Neural cell (in vitro differentiated cells): ENCODE measurements around the gene PRIM1. TPM values are rescaled to one million over a fixed set of nuclear protein-coding genes. Genes with fewer than 3 reads are reported as not detected.
A peak's percentile ranks its signal among the peaks of the same experiment; 100 is the strongest.

ENCODE experiments used
- H2AFZ ChIP-seq: fragments of 200-600, 300-800 bp; sonication (generic), shearing (Covaris generic); 2 replicates; pipeline ENCODE4 v1.6.0; 2014; ENCODE audit warnings: low read depth, mild to moderate bottlenecking, antibody characterized with exemption, low read length, moderate library complexity
- H3F3A ChIP-seq: fragments of 200-600 bp; shearing (Covaris generic); 2 replicates; pipeline ENCODE4 v1.6.1; 2016; ENCODE audit warnings: mild to moderate bottlenecking, moderate library complexity, mixed read lengths, antibody characterized with exemption, low read length; ENCODE audit not compliant: insufficient read depth, poor library complexity, severe bottlenecking
- H3K27ac ChIP-seq: fragments of 200-600, 300-800 bp; sonication (generic), shearing (Covaris generic); 2 replicates; pipeline ENCODE4 v1.5.1; 2014; ENCODE audit warnings: mild to moderate bottlenecking, low read length, moderate library complexity
- H3K27me3 ChIP-seq: fragments of 300-800, 200-600 bp; sonication (generic), shearing (Covaris generic); 2 replicates; pipeline ENCODE4 v1.6.0; 2014; ENCODE audit warnings: mild to moderate bottlenecking, low read depth, low read length, moderate library complexity; ENCODE audit not compliant: insufficient read depth
- H3K36me3 ChIP-seq: fragments of 300-800, 200-600 bp; sonication (generic), shearing (Covaris generic); 2 replicates; pipeline ENCODE4 v1.5.1; 2014; ENCODE audit warnings: mild to moderate bottlenecking, antibody characterized with exemption, low read length, moderate library complexity; ENCODE audit not compliant: insufficient read depth
- H3K4me2 ChIP-seq: fragments of 300-800, 200-600 bp; sonication (generic), shearing (Covaris generic); 2 replicates; pipeline ENCODE4 v1.6.0; 2014; ENCODE audit warnings: mild to moderate bottlenecking, low read length
- H3K4me3 ChIP-seq: fragments of 300-800, 200-600 bp; sonication (generic), shearing (Covaris generic); 2 replicates; pipeline ENCODE4 v1.5.1; 2014; ENCODE audit warnings: mild to moderate bottlenecking, low read length, moderate library complexity
- H3K79me2 ChIP-seq: fragments of 200-600 bp; shearing (Covaris generic); replicated peaks from 2 replicates; pipeline ENCODE4 v1.6.0; 2014; ENCODE audit warnings: mild to moderate bottlenecking, low read length, moderate library complexity; ENCODE audit not compliant: insufficient read depth
- H3K9ac ChIP-seq: fragments of 300-800, 200-600 bp; sonication (generic), shearing (Covaris generic); 2 replicates; pipeline ENCODE4 v1.6.1; 2016; ENCODE audit warnings: mild to moderate bottlenecking, low read length, mixed read lengths
- H3K9me2 ChIP-seq: fragments of 200-600 bp; shearing (Covaris generic); 2 replicates; pipeline ENCODE4 v1.6.1; 2016; ENCODE audit warnings: mild to moderate bottlenecking, low read length, mixed read lengths; ENCODE audit not compliant: insufficient read depth
- H3K9me3 ChIP-seq: fragments of 200-600, 300-800 bp; sonication (generic), shearing (Covaris generic); 2 replicates; pipeline ENCODE4 v1.6.1; 2016; ENCODE audit warnings: mild to moderate bottlenecking, mixed run types, low read length, moderate library complexity, mixed read lengths
- H4K20me1 ChIP-seq: fragments of 200-600 bp; shearing (Covaris generic); 2 replicates; pipeline ENCODE4 v1.6.1; 2016; ENCODE audit warnings: mild to moderate bottlenecking, mixed run types; ENCODE audit not compliant: insufficient read depth
- CTCF ChIP-seq: fragments of 450-650 bp; IDR thresholded peaks from 2 replicates; pipeline ENCODE4 v1.5.1; 2014; ENCODE audit warnings: antibody characterized with exemption, mild to moderate bottlenecking, moderate library complexity; ENCODE audit not compliant: poor library complexity, severe bottlenecking
- EP300 ChIP-seq: fragments of 450-650 bp; conservative IDR thresholded peaks from 2 replicates; pipeline ENCODE4 v1.6.1; 2014; ENCODE audit warnings: antibody characterized with exemption, mild to moderate bottlenecking, moderate library complexity; ENCODE audit not compliant: poor library complexity, severe bottlenecking
- EZH2 ChIP-seq: fragments of 200-600, 300-800 bp; shearing (Covaris generic), sonication (generic); IDR thresholded peaks from 2 replicates; pipeline ENCODE4 v1.6.1; 2014; ENCODE audit warnings: antibody characterized with exemption, low read length, borderline replicate concordance, mild to moderate bottlenecking; ENCODE audit not compliant: insufficient read depth, poor library complexity, severe bottlenecking
- MXI1 ChIP-seq: fragments of 450-650 bp; conservative IDR thresholded peaks from 2 replicates; pipeline ENCODE4 v1.6.1; 2014; ENCODE audit warnings: antibody characterized with exemption, mild to moderate bottlenecking; ENCODE audit not compliant: poor library complexity, severe bottlenecking
- POLR2AphosphoS5 ChIP-seq: IDR thresholded peaks from 2 replicates; pipeline ENCODE4 v1.6.1; 2012
- RAD21 ChIP-seq: fragments of 450-650 bp; conservative IDR thresholded peaks from 2 replicates; pipeline ENCODE4 v1.6.1; 2014; ENCODE audit warnings: antibody characterized with exemption, mild to moderate bottlenecking, moderate library complexity
- REST ChIP-seq: IDR thresholded peaks from 2 replicates; pipeline ENCODE4 v1.6.1; 2012; ENCODE audit warnings: borderline replicate concordance
- SMC3 ChIP-seq: fragments of 450-650 bp; conservative IDR thresholded peaks from 2 replicates; pipeline ENCODE4 v1.6.1; 2014; ENCODE audit warnings: antibody characterized with exemption, mild to moderate bottlenecking, moderate library complexity; ENCODE audit not compliant: poor library complexity
- TAF1 ChIP-seq: IDR thresholded peaks from 2 replicates; pipeline ENCODE4 v1.6.1; 2012; ENCODE audit warnings: low read depth
- polyA plus RNA-seq: library from polyadenylated mRNA; depleted of rRNA; stranded (reverse); fragments of >200 nt; gene quantifications from 2 replicates; pipeline ENCODE4 v1.2.3, GENCODE V29; 2014

Gene PRIM1
- polyA plus RNA-seq, 1 donor from 2014 or later: 36.1 TPM

GRCh38 chr12:56721721-56722120 lies 30.4 kb downstream of the PRIM1 start:
- no peak for TF ChIP-seq CTCF
- no peak for TF ChIP-seq MXI1
- no peak for TF ChIP-seq EP300
- no peak for TF ChIP-seq EZH2
- TF ChIP-seq TAF1: no peak
- TF ChIP-seq SMC3: no peak
- no peaks in the 10 kb centered on the region for H3K9me2 ChIP-seq
- H3K36me3 ChIP-seq: no peaks in the 10 kb centered on the region
- H3K4me3 ChIP-seq: peak overlapping the region; percentile 75
- no peak overlapping the region for H3K4me2 ChIP-seq
- peaks cover 61% of the 10 kb centered on the region for H3K79me2 ChIP-seq
- H3K27ac ChIP-seq: no peak overlapping the region
- no peak overlapping the region for H2AFZ ChIP-seq
- no peaks in the 10 kb centered on the region for H3F3A ChIP-seq
- H3K9ac ChIP-seq: no peak overlapping the region
- H4K20me1 ChIP-seq: no peaks in the 10 kb centered on the region
- H3K27me3 ChIP-seq: no peaks in the 10 kb centered on the region
- no peaks in the 10 kb centered on the region for H3K9me3 ChIP-seq

DNA sequence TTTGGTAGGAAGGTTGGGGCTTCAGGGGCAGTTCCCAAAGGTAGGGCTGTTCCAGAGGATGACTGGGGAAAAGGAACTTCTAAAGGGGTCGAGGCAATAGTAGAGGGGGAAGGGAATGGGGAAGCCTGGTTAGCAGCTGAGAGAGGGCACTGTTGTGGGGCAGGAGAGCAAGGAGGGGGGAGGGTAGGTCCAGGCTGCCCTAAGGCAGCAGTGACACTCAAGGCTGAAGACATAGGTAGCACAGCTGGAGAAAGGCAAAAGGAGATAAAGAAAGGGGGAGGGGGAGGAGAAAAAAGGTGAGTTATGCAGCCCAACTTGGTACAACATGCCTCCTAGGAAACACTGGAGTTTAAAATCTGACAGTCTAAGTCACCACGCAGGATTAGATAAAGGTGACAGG lies 30.9 kb downstream of the PRIM1 start:
- no peaks in the 10 kb centered on the region for H3K27me3 ChIP-seq
- peaks cover 61% of the 10 kb centered on the region for H3K79me2 ChIP-seq
- H3K9me2 ChIP-seq: no peaks in the 10 kb centered on the region
- TF ChIP-seq POLR2AphosphoS5 (no peak), RAD21 (no peak), CTCF (no peak), EP300 (no peak), SMC3 (no peak), EZH2 (no peak), MXI1 (no peak), REST (no peak), TAF1 (no peak)
- no peaks in the 10 kb centered on the region for H3K36me3 ChIP-seq
- H3K9ac ChIP-seq: no peak overlapping the region
- no peak overlapping the region for H3K4me2 ChIP-seq
- no peak overlapping the region for H3K27ac ChIP-seq
- H2AFZ ChIP-seq: no peak overlapping the region
- H3K9me3 ChIP-seq: no peaks in the 10 kb centered on the region
- H4K20me1 ChIP-seq: no peaks in the 10 kb centered on the region
- no peak overlapping the region for H3K4me3 ChIP-seq
- H3F3A ChIP-seq: no peaks in the 10 kb centered on the region
